Right lobe of liver (tissue), 4 donors: ENCODE measurements around the gene CLHC1.
"Not testable (repeated sequence)": the region's sequence is repeated elsewhere in the genome, so short reads cannot be mapped to it uniquely, and the experiment has no call there.

Source experiments
- CTCF ChIP-seq, 4 donors: fragments of 200-600 bp in 3 of 4; fragments of 450-650 bp in 1 of 4; IDR thresholded peaks; one replicate each; pipeline versions ENCODE4 v1.5.1 to v1.8.0; 2016 to 2022; ENCODE audit warnings: antibody characterized with exemption in 4 of 4, mild to moderate bottlenecking in 2 of 4
- POLR2A ChIP-seq: fragments of 450-650 bp; IDR thresholded peaks from one replicate; pipeline ENCODE4 v1.6.1; 2017; ENCODE audit warnings: antibody characterized with exemption, mild to moderate bottlenecking
- donor health status: DM: no; HTN: no; CAD: no.
- donor health status: DM: no; HTN: no; CAD: no.
- donor health status: DM: no; HTN: yes; CAD: no.

GRCh38 chr2:55126643-55127042 lies 105.5 kb downstream of the CLHC1 start:
- not testable (repeated sequence) for TF ChIP-seq CTCF (IDR thresholded peaks at IDR 0.05); POLR2A
